Sigmoid colon (tissue), 7 donors: ENCODE measurements around the gene CRNKL1. TPM values are rescaled to one million over a fixed set of nuclear protein-coding genes. Genes with fewer than 3 reads are reported as not detected.

ENCODE experiments used
- DNase-seq: peaks from one replicate; pipeline ENCODE4 v3.0.0-alpha.2; 2019
- H3K27ac ChIP-seq, 4 donors: fragments of 200-600 bp; sonication (generic); one replicate each; pipeline ENCODE4 v1.5.1; 2016 to 2019; ENCODE audit warnings: mild to moderate bottlenecking in 1 of 4
- H3K27me3 ChIP-seq, 3 donors: fragments of 200-600 bp; sonication (generic); one replicate each; pipeline ENCODE4 v1.5.1; 2019; ENCODE audit warnings: mild to moderate bottlenecking in 1 of 3
- H3K36me3 ChIP-seq, 4 donors: fragments of 200-600 bp; sonication (generic); one replicate each; pipeline ENCODE4 v1.5.1; 2016 to 2019
- H3K4me1 ChIP-seq, 4 donors: fragments of 200-600 bp; sonication (generic); one replicate each; pipeline ENCODE4 v1.5.1; 2017 to 2019
- H3K4me3 ChIP-seq, 4 donors: fragments of 200-600 bp; sonication (generic); one replicate each; pipeline ENCODE4 v1.5.1; 2017 to 2019; ENCODE audit warnings: mild to moderate bottlenecking in 2 of 4, moderate library complexity in 1 of 4
- H3K9me3 ChIP-seq, 4 donors: fragments of 200-600 bp in 3 of 4; sonication (generic) in 3 of 4; one replicate each; pipeline versions ENCODE4 v1.5.1 to v1.6.1; 2013 to 2019
- EP300 ChIP-seq, 4 donors: sonication (generic); formaldehyde crosslinking; IDR thresholded peaks; one replicate each; pipeline ENCODE4 v1.6.1; 2017; ENCODE audit warnings: antibody characterized with exemption in 4 of 4
- POLR2A ChIP-seq, 2 donors: fragments of 450-650 bp; IDR thresholded peaks; one replicate each; pipeline ENCODE4 v1.6.1; 2016; ENCODE audit warnings: antibody characterized with exemption in 2 of 2, mild to moderate bottlenecking in 2 of 2, moderate library complexity in 2 of 2
- POLR2AphosphoS5 ChIP-seq, 4 donors: sonication (generic); formaldehyde crosslinking; IDR thresholded peaks; one replicate each; pipeline ENCODE4 v1.6.1; 2017; ENCODE audit warnings: antibody characterized with exemption in 4 of 4
- WGBS, 2 donors: extraction: QIAGEN DNeasy Blood & Tissue Kit; methylation state at CpG; one replicate each; pipeline ENCODE4 v1.1.7; 2013; 5-methylcytosine and 5-hydroxymethylcytosine counted together
- intact Hi-C: fragments of 100-400 bp; cut with DNase I; formaldehyde crosslinking; loops from one replicate; pipeline ENCODE4 v1.15.1; 2023
- polyA plus RNA-seq, 3 donors: library from polyadenylated mRNA; stranded (reverse); fragments of 200-250 nt; gene quantifications; one replicate each; pipeline ENCODE4 v1.2.3, GENCODE V29; 2013
- total RNA-seq, 4 donors: library from RNA; depleted of rRNA; stranded (reverse); fragments of >200 nt; gene quantifications; one replicate each; pipeline ENCODE4 v1.1.0, GENCODE V29; 2016
- TF ChIP-seq, protein P1 (sequence below), 4 experiments: fragments of 450-650 bp in 3 of 4; fragments of 200-600 bp in 1 of 4; IDR thresholded peaks; one replicate each; pipeline ENCODE4 v1.5.1; 2016 to 2019; ENCODE audit warnings: antibody characterized with exemption in 4 of 4, mild to moderate bottlenecking in 3 of 4, moderate library complexity in 2 of 4
- donor health status: healthy with polysubstance abuse.
- donor health status: Bipolar disorder and iron deficiency.
- donor health status: healthy.

CRNKL1 gene
- total and polyA plus RNA-seq, 7 donors = 9.0 to 29.1 (median 19.9) TPM

DNA sequence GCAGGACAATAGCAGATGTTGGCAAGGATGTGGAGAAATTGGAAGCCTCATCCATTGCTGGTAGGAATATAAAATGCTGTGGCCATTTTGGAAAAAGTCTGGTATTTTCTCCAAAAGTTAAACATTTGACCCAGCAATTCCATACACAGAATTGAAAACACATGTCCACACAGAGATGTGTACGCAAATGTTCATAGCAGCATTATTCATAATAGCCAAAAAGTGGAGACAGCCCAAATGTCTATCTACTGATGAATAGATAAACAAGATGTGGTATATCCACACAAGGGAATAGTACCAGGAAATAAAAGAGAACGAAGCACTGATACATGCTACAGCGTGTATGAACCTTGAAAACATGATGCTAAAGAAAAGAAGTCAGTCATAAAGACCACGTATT is 40.6 kb upstream of the CRNKL1 start:
- no peak overlapping the region for H3K4me3 ChIP-seq
- DNase-seq = no peak
- no peaks in the 10 kb centered on the region for H3K4me1 ChIP-seq
- intact Hi-C loops = no loop called here
- no peak overlapping the region for H3K27ac ChIP-seq
- H3K27me3 ChIP-seq = no peaks in the 10 kb centered on the region
- TF ChIP-seq, protein P1, sequence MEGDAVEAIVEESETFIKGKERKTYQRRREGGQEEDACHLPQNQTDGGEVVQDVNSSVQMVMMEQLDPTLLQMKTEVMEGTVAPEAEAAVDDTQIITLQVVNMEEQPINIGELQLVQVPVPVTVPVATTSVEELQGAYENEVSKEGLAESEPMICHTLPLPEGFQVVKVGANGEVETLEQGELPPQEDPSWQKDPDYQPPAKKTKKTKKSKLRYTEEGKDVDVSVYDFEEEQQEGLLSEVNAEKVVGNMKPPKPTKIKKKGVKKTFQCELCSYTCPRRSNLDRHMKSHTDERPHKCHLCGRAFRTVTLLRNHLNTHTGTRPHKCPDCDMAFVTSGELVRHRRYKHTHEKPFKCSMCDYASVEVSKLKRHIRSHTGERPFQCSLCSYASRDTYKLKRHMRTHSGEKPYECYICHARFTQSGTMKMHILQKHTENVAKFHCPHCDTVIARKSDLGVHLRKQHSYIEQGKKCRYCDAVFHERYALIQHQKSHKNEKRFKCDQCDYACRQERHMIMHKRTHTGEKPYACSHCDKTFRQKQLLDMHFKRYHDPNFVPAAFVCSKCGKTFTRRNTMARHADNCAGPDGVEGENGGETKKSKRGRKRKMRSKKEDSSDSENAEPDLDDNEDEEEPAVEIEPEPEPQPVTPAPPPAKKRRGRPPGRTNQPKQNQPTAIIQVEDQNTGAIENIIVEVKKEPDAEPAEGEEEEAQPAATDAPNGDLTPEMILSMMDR (IDR thresholded peaks at IDR 0.05) = no peak
- no peak for TF ChIP-seq POLR2A (IDR thresholded peaks at IDR 0.05)
- no peak for TF ChIP-seq POLR2AphosphoS5 (IDR thresholded peaks at IDR 0.05)
- TF ChIP-seq EP300 (IDR thresholded peaks at IDR 0.05) = no peak
- H3K9me3 ChIP-seq = no peaks in the 10 kb centered on the region
- no peaks in the 10 kb centered on the region for H3K36me3 ChIP-seq
- 89 to 91% methylated on average over 4 of the region's 4 CpGs for WGBS, 2 donors

- DNase-seq = no peak
- Histone ChIP-seq H3K4me3 (no peak overlapping the region), H3K27me3 (no peaks in the 10 kb centered on the region), H3K27ac (no peak overlapping the region), H3K9me3 (no peaks in the 10 kb centered on the region), H3K36me3 (no peaks in the 10 kb centered on the region), H3K4me1 (peaks cover 0 to 6% (median 0%) of the 10 kb centered on the region in 4 donors)
- WGBS, 2 donors = 80% methylated on average over 1 of the region's 1 CpG
- intact Hi-C loops = no loop called here
- no peak for TF ChIP-seq EP300 (IDR thresholded peaks at IDR 0.05)
- TF ChIP-seq POLR2AphosphoS5 (IDR thresholded peaks at IDR 0.05) = no peak
- TF ChIP-seq, protein P1 (IDR thresholded peaks at IDR 0.05) = no peak
- TF ChIP-seq POLR2A (IDR thresholded peaks at IDR 0.05) = no peak
Measured at GRCh38 chr20:20089939-20090338, 37.7 kb upstream of the CRNKL1 start.

DNA sequence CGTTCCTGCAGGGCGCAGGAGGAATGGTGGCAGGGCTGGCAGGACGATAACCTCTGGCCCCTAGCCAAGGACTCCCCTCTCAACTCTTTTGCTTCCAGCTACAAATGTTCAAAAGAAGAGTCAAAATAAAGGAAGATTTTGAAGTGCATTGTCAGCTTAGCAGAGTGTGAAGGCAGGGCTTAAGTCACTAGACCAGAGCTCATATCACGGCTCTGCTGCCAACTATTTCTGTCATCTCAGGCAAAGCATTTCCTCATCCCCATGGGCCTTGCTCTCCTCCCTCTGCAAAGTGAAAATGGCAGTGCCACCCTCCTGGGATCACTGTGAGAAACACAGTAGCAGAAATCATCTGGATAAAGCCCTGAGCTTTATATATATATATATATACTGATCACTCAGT is 36.8 kb upstream of the CRNKL1 start:
- WGBS, 2 donors = 77 to 89% methylated on average over 4 of the region's 4 CpGs
- TF ChIP-seq, protein P1 (IDR thresholded peaks at IDR 0.05) = no peak
- TF ChIP-seq POLR2A (IDR thresholded peaks at IDR 0.05) (no peak), POLR2AphosphoS5 (IDR thresholded peaks at IDR 0.05) (no peak), EP300 (IDR thresholded peaks at IDR 0.05) (no peak)
- H3K27me3 ChIP-seq = no peaks in the 10 kb centered on the region
- no peak for DNase-seq
- no peak overlapping the region for H3K27ac ChIP-seq
- no peaks in the 10 kb centered on the region for H3K36me3 ChIP-seq
- H3K4me3 ChIP-seq = no peak overlapping the region
- peaks cover 0 to 15% (median 1%) of the 10 kb centered on the region in 4 donors for H3K4me1 ChIP-seq
- intact Hi-C loops = no loop called here
- no peaks in the 10 kb centered on the region for H3K9me3 ChIP-seq

DNA sequence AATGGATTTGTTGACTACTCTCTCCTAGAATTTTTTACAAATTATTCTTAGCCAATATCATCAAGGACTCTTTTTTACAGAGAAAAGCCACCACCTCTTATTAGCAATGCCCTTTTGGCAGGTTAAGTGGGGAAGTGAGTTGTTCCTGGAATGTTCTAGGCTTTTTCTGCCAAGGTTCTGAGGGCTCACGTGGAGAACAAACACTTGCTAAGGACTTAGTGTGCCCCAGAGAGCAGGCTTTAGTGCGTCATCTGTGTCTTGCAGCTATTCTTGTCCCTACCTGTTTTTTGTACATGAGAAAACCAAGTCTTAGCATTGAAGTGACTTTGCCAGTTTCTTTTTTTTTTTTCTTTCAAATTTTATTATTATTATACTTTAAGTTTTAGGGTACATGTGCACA is 33.5 kb upstream of the CRNKL1 start:
- no peak overlapping the region for H3K27ac ChIP-seq
- TF ChIP-seq POLR2AphosphoS5 (IDR thresholded peaks at IDR 0.05) = peak in 2 of 4 donors; percentile 33 to 65
- peak in 2 of 4 donors; percentile 51 to 96 for TF ChIP-seq EP300 (IDR thresholded peaks at IDR 0.05)
- TF ChIP-seq, protein P1 (IDR thresholded peaks at IDR 0.05) = no peak
- TF ChIP-seq POLR2A (IDR thresholded peaks at IDR 0.05) = no peak
- H3K36me3 ChIP-seq = no peaks in the 10 kb centered on the region
- no peak for DNase-seq
- H3K9me3 ChIP-seq = no peaks in the 10 kb centered on the region
- H3K4me1 ChIP-seq = peaks cover 0 to 20% (median 1%) of the 10 kb centered on the region in 4 donors
- whole genome bisulfite sequencing, 2 donors = 58 to 78% methylated on average over 2 of the region's 2 CpGs
- no peak overlapping the region for H3K4me3 ChIP-seq
- intact Hi-C loops = no loop called here
- no peaks in the 10 kb centered on the region for H3K27me3 ChIP-seq

- WGBS, 2 donors = 86% methylated on average over 9 of the region's 9 CpGs
- no peaks in the 10 kb centered on the region for H3K9me3 ChIP-seq
- H3K4me1 ChIP-seq = peaks cover 0 to 20% (median 1%) of the 10 kb centered on the region in 4 donors
- H3K36me3 ChIP-seq = no peaks in the 10 kb centered on the region
- no peak for DNase-seq
- TF ChIP-seq, protein P1 (IDR thresholded peaks at IDR 0.05) = no peak
- no peak for TF ChIP-seq POLR2AphosphoS5 (IDR thresholded peaks at IDR 0.05)
- TF ChIP-seq EP300 (IDR thresholded peaks at IDR 0.05) = no peak
- TF ChIP-seq POLR2A (IDR thresholded peaks at IDR 0.05) = no peak
- H3K27ac ChIP-seq = peak overlapping the region in 1 of 4 donors; percentile 21
- intact Hi-C loops = no loop called here
- no peak overlapping the region for H3K4me3 ChIP-seq
- no peaks in the 10 kb centered on the region for H3K27me3 ChIP-seq
Measured at GRCh38 chr20:20085071-20085470, 32.8 kb upstream of the CRNKL1 start.
